Fibroblast of lung (primary cell): ENCODE results near the gene CAPNS2.

ENCODE experiments used
- CTCF ChIP-seq, 2 donors: IDR thresholded peaks in 1 of 2; conservative IDR thresholded peaks in 1 of 2; 1 replicate in 1 of 2; 2 replicates in 1 of 2; pipeline ENCODE4 v1.5.1; 2011 to 2012; ENCODE audit warnings: low read length in 2 of 2, control low read depth in 1 of 2, inconsistent platforms in 1 of 2, low read depth in 1 of 2, mild to moderate bottlenecking in 1 of 2
- EZH2 ChIP-seq: IDR thresholded peaks from 2 replicates; pipeline ENCODE4 v1.5.1; 2012; ENCODE audit warnings: low read length, control low read depth, mild to moderate bottlenecking; ENCODE audit errors: missing control alignments

- TF ChIP-seq CTCF (conservative IDR thresholded peaks at IDR 0.05 in 1 of 2, IDR thresholded peaks at IDR 0.05 in 1 of 2; ENCODE audit: low read depth in 1 of 2, low read length in 2 of 2) (no peak), EZH2 (no peak)
Measured at GRCh38 chr16:55577887-55578286, 11.4 kb downstream of the CAPNS2 start.
